Neural progenitor cell (in vitro differentiated cells): ENCODE results near the gene YIPF6.

Experiments used
- EZH2 ChIP-seq: fragments of 200-600 bp; sonication (generic); IDR thresholded peaks from 2 replicates; pipeline ENCODE4 v1.6.1; 2017; ENCODE audit warnings: antibody characterized with exemption, mild to moderate bottlenecking, moderate library complexity
- TF ChIP-seq, protein P1 (sequence below): fragments of 200-600 bp; sonication (generic); IDR thresholded peaks from 2 replicates; pipeline ENCODE4 v1.5.1; 2017; ENCODE audit warnings: antibody characterized with exemption, mild to moderate bottlenecking

- TF ChIP-seq, protein P1, sequence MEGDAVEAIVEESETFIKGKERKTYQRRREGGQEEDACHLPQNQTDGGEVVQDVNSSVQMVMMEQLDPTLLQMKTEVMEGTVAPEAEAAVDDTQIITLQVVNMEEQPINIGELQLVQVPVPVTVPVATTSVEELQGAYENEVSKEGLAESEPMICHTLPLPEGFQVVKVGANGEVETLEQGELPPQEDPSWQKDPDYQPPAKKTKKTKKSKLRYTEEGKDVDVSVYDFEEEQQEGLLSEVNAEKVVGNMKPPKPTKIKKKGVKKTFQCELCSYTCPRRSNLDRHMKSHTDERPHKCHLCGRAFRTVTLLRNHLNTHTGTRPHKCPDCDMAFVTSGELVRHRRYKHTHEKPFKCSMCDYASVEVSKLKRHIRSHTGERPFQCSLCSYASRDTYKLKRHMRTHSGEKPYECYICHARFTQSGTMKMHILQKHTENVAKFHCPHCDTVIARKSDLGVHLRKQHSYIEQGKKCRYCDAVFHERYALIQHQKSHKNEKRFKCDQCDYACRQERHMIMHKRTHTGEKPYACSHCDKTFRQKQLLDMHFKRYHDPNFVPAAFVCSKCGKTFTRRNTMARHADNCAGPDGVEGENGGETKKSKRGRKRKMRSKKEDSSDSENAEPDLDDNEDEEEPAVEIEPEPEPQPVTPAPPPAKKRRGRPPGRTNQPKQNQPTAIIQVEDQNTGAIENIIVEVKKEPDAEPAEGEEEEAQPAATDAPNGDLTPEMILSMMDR, result no peak
- no peak for TF ChIP-seq EZH2
These were observed 34.1 kb upstream of the YIPF6 start for GRCh38 chrX:68464796-68465195.
